ENCODE results near the gene RPL10A.

Gene RPL10A

GRCh38 chr6:35492258-35492973 is 24.2 kb downstream of the RPL10A start:
- no peak for DNase-seq (ENCODE audit: low read depth)

DNA sequence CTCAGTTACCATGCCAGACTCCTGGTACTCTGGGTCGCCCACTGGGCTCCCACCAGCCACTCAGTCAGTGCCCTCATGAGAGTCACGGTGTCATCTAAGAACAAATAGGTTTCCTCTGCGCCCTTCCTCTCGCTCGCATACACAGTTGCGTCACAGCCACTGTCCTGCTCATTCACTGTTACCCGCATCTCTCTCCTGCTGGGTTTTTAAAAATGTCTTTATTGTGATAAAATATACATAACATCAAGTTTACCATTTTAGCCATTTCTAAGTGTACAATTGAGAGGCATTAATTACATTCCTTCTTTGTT is 24.7 kb downstream of the RPL10A start:
- DNase-seq (ENCODE audit: low read depth): no peak

DNA sequence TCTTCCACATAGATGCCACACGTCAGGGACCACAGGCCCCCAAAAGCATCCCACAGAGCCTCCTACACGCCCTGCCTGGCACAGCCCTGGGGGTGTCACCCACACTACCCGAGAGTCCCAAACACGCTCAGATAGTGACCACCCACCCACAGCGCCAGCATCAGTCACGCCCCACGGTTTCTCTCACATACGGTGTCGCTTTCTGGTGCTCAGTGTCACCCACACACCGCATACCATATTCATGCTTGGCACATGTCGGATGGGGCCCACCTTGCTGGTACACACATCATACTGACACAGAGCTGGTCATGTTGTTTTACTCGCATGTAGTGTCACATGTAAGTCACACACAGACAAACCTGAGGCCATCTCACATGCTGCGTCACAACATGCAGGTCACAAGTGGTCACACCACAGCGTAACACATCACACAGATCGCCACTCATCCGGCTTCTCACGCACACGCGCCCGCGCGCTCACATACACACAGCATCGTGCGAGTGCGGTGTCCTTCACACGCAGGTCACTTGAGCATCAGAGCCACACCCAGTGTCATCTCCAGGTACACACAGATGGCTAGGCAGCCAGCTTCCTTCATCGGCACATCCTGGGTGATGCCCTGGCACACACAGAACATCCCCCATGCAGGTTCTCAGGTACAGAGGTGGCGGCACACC is 25.2 kb downstream of the RPL10A start:
- DNase-seq (ENCODE audit: low read depth): no peak

- no peak for DNase-seq (ENCODE audit: low read depth)
These were observed 26.0 kb downstream of the RPL10A start for GRCh38 chr6:35494161-35494563.

GRCh38 chr6:35495258-35496035 is 27.2 kb downstream of the RPL10A start:
- no peak for DNase-seq (ENCODE audit: low read depth)

DNA sequence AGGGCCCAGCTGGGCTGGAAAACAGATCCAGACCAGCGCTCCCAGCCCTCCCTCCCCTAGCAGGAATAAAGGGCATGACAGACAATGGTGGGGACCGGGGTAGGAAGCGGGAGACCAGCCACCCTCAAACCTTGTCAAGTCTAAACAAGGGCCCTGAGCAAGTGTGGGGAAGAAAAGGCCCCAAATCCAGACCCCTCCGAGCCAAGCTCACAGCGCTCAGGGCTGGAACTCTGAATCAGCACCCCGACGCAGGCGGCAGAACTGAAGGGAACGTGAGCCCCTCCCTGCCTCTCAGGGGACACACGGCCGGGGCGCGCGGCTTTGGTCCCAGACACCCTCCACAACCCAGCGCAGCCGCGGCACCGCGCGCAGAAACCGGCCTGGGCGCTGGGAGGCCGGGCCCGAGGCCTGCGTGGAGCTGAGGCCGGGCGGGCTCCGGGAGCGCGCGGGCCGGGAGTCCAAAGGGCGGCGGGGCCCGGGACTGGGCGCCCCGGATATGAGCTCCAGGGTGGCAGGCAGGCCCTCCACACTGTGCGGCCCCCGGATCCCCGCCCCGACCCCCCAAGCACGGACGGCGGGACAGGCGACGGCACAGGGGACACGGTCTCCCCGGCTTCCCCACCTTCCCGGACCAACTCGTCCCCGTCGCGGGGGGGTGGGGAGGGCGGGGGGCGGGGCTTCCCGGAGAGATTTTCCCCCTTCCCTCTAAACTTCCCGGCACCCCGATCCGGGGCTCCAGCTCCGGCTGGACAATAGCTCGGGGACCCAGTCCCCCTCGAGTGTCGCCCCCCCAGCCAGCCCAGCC is 28.0 kb downstream of the RPL10A start:
- no peak for DNase-seq (ENCODE audit: low read depth)

GRCh38 chr6:35496841-35497570 is 28.8 kb downstream of the RPL10A start, which contains the start of gene TEAD3:
Gene TEAD3 (minus strand): TSS chr6:35497079.
- peak; percentile 14 for DNase-seq (ENCODE audit: low read depth)

- DNase-seq (ENCODE audit: low read depth): peak; percentile 15
These were observed 29.6 kb downstream of the RPL10A start for GRCh38 chr6:35497571-35498421.

DNA sequence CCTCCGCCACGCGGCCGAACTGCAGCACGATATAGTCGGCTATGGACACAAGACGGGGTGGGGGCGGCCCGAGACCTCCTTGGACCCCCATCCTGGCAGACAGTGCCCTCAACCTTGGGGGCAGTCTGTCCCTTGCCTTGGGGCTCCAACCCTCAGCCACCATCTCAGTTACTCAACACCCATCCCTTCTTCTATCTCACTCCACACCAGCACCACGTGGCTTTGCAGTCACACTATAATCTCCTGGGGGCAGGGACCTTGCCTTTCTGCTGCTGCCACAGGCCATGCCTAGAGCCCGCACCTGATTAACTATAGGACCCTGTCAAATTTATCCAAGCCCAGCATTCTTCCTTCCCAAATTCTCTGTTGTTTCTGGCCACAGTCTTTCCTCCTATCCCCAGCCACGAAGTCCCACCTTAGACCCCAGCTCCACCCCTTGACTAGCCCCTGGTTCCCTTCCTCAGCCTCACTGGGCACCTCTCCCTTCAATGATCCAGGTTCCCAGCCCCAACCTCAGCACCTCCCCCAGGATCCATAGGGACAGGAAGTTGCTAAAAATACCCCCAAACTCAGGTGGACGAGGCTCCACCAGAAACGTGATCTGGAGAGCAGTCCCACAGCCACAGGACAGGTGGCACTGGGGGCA is 30.3 kb downstream of the RPL10A start:
- no peak for DNase-seq (ENCODE audit: low read depth)

DNA sequence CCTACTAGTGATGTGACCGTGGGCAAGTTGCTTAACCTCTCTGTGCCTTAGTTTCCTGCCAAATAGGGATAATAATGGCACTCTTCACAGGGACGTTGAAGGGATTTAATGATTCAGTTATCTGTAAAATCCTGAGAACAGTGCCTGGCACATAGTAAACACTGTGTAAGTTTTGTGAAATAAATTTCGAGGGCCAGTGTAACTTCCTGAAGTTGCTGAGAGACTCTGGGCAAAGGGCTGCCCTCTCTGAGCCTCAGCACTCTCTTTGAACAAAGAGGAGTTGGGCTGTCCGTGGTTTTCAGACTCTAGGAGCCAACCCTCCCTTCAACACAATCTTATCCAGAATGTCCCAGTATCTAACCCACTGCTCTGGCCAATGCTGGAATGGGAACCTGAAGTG is 31.2 kb downstream of the RPL10A start:
- no peak for DNase-seq (ENCODE audit: low read depth)

DNA sequence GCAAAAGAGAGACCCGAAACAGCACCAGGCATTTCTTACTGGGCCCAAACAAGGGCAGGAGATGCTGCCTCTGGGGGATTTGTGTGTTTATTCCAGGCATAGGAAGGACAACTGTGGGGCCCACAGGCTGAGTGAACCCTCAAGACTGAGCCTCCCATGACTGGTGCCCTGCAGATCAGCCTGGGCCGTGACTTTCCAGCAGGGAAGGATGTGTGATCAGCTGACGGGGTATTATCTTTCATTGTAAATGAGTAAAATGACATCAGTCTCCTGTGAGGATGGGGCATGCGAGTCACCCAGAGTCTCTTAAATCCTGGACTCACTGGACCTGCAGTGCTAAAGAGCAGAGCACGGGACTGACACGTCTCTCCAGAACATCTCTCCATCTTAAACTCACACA is 32.6 kb downstream of the RPL10A start:
- no peak for DNase-seq (ENCODE audit: low read depth)

DNA sequence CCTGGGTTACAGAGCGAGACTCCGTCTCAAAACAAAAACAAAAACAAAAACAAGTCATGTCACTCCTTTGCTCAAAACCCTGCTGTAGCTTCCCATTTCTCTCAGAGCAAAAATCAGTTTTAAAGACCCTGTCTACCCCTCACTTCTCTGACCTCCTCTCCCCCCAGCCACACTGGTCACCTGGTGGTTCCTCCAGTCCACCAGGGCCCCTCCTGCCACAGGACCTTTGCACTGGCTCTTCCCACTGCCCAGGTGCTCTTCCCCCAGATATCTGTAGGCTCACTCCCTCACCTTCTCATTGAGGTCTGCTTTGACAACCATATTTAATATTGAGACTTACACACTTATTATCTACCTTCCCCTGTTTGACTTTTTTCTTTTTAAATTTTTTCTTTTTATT is 33.6 kb downstream of the RPL10A start:
- no peak for DNase-seq (ENCODE audit: low read depth)

- no peak for DNase-seq (ENCODE audit: low read depth)
These were observed 35.3 kb downstream of the RPL10A start for GRCh38 chr6:35503534-35503933.

- no peak for DNase-seq (ENCODE audit: low read depth)
These were observed 37.8 kb downstream of the RPL10A start for GRCh38 chr6:35505999-35506412.

GRCh38 chr6:35506536-35506935 is 38.3 kb downstream of the RPL10A start:
- DNase-seq (ENCODE audit: low read depth): no peak

DNA sequence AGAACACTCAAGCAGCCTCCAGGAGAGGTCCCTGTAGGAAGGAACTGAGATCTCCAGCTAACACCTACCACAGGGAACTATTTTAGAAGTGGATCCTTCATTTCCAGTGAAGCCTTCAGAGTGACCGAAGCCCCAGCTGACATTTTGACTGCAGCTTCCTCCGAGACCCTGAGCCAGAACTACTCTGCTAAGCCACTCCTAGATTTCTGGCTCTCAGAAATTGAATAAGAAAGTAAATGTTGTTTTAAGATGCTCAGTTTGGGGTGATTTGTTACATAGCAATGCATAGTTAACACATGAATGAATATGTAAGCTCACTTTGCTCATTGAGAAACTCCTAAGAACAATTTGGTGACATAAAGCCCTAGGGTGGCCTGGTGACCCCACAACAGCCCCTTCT is 39.0 kb downstream of the RPL10A start:
- no peak for DNase-seq (ENCODE audit: low read depth)

- DNase-seq (ENCODE audit: low read depth): no peak
These were observed 39.8 kb downstream of the RPL10A start for GRCh38 chr6:35508027-35508426.

DNA sequence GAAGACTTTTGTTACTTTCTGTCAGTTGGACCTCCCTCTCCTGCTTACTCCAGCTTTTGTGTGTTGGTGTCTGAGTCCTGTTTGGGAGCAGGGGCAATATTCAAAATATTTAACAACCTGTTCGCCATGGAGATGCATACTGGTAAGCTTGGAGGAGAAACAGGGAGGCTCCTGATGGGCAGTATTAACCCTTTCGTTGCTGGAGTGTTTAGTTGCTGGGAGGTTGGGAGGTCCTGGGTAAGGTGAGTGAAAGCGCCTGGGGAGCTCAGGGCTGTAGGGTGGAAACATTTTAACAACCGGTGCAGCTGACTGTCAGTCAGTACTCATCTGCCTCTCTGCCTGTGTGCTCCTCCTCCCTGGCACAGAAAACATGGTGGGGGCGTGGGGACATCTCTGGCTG is 40.3 kb downstream of the RPL10A start:
- DNase-seq (ENCODE audit: low read depth): no peak

DNA sequence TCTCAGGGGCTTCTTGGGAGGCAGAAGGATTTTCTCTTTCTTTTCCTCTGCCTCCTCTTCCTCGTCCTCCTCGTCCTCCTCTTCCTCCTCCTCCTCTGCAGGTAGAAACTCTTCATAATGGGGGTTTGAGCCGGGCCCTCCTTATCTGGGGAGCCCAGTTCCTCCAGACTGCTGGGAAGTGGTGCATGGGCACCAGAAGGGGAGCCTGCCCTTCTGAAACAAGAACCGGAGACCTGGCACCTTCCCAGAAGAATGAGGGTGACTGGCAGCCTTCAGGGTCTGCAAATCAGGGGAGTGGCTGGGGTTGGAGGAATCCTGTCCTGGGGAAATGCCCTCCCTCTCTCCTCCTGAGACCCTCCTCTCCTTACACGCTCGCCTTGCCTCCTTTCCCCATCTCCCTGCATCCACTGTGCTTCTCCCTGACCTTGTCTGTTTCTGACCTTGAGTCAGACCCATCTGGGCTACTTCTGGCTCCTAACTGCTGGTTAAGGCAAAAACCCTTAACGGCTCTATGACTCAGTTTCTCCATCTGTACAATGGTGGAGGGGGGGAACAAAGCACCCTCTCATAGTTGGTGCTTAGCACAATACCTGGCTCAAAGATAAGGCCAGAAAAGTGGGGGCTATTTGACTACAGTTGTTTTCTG is 42.8 kb downstream of the RPL10A start:
- no peak for DNase-seq (ENCODE audit: low read depth)

GRCh38 chr6:35511562-35511941 is 43.4 kb downstream of the RPL10A start:
- no peak for DNase-seq (ENCODE audit: low read depth)

Measured in T follicular helper cell (primary cell).